ENCODE measurements around the gene TRAF3IP3.
"Not testable (repeated sequence)": the region's sequence is repeated elsewhere in the genome, so short reads cannot be mapped to it uniquely, and the experiment has no call there.

Gene TRAF3IP3

DNA sequence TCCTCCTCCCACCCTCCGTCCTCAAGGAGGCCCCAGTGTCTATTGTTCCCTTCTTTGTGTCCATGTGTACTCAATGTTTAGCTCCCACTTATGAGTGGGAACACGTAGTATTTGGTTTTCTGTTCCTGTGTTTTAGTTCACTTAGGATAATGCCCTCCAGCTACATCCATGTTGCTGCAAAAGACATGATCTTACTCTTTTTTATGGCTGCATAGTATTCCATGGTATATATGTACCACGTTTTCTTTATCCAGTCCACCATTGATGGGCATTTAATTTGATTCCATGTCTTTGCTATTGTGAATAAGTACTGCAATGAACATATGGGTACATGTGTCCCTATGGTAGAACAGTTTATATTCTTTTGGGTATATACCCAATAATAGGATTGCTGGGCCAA lies 37.9 kb downstream of the TRAF3IP3 start:
- not testable (repeated sequence) for DNase-seq (ENCODE audit: low read depth in 1 of 2, low spot score in 1 of 2)

DNA sequence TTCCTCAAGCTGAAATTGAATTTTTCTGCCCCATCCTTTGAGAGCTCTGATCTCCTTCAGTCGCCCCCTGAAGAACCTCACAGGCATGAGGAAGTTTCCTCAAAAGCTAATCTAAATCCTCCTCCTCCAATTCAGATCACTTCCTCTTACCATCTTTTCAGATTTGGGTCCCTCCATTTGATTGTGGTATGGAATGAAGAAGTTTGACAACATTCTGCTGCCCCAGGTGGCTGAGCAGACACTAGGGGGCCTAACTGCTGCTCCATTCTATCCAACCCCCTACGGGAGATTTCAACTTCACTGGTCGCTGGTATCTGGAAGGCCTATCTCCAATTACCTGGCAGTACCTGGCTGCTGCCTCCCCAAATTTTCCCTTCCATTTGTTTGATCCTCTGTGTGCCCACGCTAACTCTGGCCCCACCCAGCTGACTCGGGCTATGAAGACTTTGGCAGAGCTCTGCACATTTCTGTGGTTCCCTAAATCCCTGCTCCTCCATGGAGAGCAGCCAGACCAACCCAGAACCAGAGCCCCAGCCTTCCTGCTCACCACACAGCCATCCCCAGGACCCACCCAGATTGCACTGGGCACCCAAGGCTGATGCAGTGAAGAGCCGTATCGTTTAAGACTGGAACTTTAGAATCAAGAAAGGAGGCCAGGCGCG lies 42.3 kb downstream of the TRAF3IP3 start:
- DNase-seq (ENCODE audit: low read depth in 1 of 2, low spot score in 1 of 2) = no peak

- DNase-seq (ENCODE audit: low read depth in 1 of 2, low spot score in 1 of 2) = no peak
Measured at GRCh38 chr1:209800984-209801834, 45.4 kb downstream of the TRAF3IP3 start.

GRCh38 chr1:209802117-209802779 lies 46.4 kb downstream of the TRAF3IP3 start:
- no peak for DNase-seq (ENCODE audit: low read depth in 1 of 2, low spot score in 1 of 2)

GRCh38 chr1:209802780-209803152 lies 46.9 kb downstream of the TRAF3IP3 start:
- no peak for DNase-seq (ENCODE audit: low read depth in 1 of 2, low spot score in 1 of 2)

GRCh38 chr1:209803568-209803967 lies 47.7 kb downstream of the TRAF3IP3 start:
- no peak for DNase-seq (ENCODE audit: low read depth in 1 of 2, low spot score in 1 of 2)

DNA sequence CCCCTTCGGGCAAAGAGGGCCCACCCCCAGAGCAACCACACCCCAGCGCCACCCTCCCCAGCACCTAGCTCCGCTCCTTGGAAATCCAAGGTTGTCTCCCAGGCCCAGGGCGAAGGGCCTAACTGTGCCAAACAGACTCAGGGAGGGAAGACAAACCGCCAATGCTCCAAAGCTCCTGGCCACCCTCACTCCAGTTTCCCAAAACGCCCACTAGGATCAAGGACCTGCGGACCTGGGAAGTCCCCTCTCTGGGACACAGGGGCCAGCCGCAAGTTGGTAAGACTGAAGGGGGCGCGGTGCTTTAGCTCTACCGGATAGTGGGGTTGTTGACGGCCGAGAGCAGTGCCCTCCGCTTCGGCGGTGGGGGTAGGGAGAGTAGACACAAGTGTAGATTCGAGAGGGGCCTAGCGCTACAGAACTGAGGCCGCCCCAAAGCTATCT lies 49.5 kb downstream of the TRAF3IP3 start:
- DNase-seq (ENCODE audit: low read depth in 1 of 2, low spot score in 1 of 2) = no peak

GRCh38 chr1:209805875-209806760 lies 50.3 kb downstream of the TRAF3IP3 start, which contains the start of gene IRF6:
Gene IRF6, minus strand, starts transcription at chr1:209806142. Its CDS starts 4,729 bp downstream, at chr1:209801413.
- DNase-seq (ENCODE audit: low read depth in 1 of 2, low spot score in 1 of 2) = peak; percentile 29 to 58

DNA sequence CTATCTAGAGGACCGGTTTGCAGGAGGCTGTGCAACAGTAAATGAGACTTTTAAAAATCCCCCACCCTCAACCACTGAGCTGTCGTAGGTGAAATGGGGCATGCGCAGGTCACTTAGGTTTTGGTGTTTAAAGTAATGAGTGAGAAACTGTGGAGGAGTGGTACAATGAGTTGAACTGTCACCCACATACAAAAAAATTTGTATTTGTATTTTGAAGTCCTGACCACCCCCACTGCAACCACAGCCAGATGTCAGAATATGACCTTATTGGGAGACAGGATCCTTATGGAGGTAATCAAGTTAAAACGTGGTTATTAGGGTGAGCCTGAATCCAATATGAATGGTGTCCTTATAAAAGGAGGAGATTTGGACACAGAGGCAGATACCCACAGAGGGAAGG lies 51.7 kb downstream of the TRAF3IP3 start:
- no peak for DNase-seq (ENCODE audit: low read depth in 1 of 2, low spot score in 1 of 2)

- no peak for DNase-seq (ENCODE audit: low read depth in 1 of 2, low spot score in 1 of 2)
Measured at GRCh38 chr1:209808059-209808581, 52.3 kb downstream of the TRAF3IP3 start.

- DNase-seq (ENCODE audit: low read depth in 1 of 2, low spot score in 1 of 2) = no peak
Measured at GRCh38 chr1:209809611-209810010, 53.8 kb downstream of the TRAF3IP3 start.

GRCh38 chr1:209810783-209811182 lies 54.9 kb downstream of the TRAF3IP3 start:
- DNase-seq (ENCODE audit: low read depth in 1 of 2, low spot score in 1 of 2) = no peak

DNA sequence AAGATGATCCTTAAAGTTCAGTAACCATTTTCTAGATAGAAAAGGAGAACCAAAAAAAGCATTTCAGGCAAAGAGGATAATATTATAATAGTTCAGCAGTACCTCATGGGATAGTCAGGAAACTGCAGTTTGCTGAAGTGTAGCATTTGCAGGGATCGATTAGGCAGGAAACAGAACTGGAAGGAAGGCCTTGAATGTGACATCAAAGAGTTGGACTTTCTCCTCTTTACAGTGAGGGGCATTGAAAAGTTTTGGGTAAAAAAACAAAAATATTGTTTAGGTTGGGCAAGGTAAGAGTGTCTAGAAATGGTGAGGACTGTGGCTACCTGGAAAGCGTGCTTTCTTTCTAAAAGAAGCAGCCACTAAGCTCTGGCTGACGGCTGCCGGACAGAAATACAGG lies 58.0 kb downstream of the TRAF3IP3 start:
- DNase-seq (ENCODE audit: low read depth in 1 of 2, low spot score in 1 of 2) = no peak

- DNase-seq (ENCODE audit: low read depth in 1 of 2, low spot score in 1 of 2) = no peak
Measured at GRCh38 chr1:209815490-209815889, 59.6 kb downstream of the TRAF3IP3 start.

- no peak for DNase-seq (ENCODE audit: low read depth in 1 of 2, low spot score in 1 of 2)
Measured at GRCh38 chr1:209815931-209816341, 60.1 kb downstream of the TRAF3IP3 start.

- no peak for DNase-seq (ENCODE audit: low read depth in 1 of 2, low spot score in 1 of 2)
Measured at GRCh38 chr1:209816923-209817322, 61.1 kb downstream of the TRAF3IP3 start.

- DNase-seq (ENCODE audit: low read depth in 1 of 2, low spot score in 1 of 2) = no peak
Measured at GRCh38 chr1:209817691-209818090, 61.8 kb downstream of the TRAF3IP3 start.

GRCh38 chr1:209819058-209819457 lies 63.2 kb downstream of the TRAF3IP3 start:
- DNase-seq (ENCODE audit: low read depth in 1 of 2, low spot score in 1 of 2) = no peak

GRCh38 chr1:209820986-209821385 lies 65.1 kb downstream of the TRAF3IP3 start:
- DNase-seq (ENCODE audit: low read depth in 1 of 2, low spot score in 1 of 2) = no peak

- DNase-seq (ENCODE audit: low read depth in 1 of 2, low spot score in 1 of 2) = no peak
Measured at GRCh38 chr1:209822706-209823105, 66.9 kb downstream of the TRAF3IP3 start.
